HG03108 (cell line): ENCODE data around the gene NUMB.
A peak's percentile ranks its signal among the peaks of the same experiment; 100 is the strongest.
"Not testable (repeated sequence)": the region's sequence is repeated elsewhere in the genome, so short reads cannot be mapped to it uniquely, and the experiment has no call there.

ENCODE experiments used
- ATAC-seq: cut with Tn5 transposase; IDR thresholded peaks from one replicate; pipeline ENCODE4 v1.9.1; 2021; ENCODE audit warnings: moderate library complexity; ENCODE audit not compliant: unreplicated experiment

NUMB gene

DNA sequence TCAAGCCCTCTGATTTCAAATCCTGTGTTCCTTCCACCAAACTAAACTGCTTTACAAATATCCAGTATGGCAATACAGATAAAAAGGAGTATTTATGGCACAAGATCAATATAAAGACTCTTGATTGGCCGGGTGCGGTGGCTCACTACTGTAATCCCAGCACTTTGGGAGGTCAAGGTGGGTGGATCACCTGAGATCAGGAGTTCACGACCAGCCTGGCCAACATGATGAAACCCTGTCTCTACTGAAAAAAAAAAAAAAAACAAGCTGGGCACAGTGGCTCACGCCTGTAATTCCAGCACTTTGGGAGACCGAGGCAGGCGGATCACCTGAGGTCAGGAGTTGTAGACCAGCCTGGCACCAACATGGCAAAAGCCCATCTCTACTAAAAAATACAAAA, 35.3 kb downstream of the NUMB start:
- not testable (repeated sequence) for ATAC-seq

DNA sequence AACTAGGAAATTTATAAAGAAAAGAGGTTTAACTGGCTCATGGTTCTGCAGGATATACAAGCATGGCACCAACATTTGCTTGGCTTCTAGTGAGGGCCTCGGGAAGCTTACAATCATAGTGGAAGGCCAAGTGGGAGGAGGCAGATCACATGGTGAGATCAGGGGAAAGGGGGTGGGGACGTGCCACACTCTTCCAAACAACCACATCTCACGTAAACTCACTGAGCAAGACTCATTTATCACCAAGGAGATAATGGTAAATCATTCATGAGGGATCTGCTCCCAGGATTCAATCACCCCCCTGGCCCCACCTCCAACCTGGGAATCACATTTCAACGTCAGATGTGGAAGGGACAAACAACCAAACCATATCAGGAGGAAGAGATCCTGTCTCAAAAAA, 35.8 kb downstream of the NUMB start:
- ATAC-seq = no peak

DNA sequence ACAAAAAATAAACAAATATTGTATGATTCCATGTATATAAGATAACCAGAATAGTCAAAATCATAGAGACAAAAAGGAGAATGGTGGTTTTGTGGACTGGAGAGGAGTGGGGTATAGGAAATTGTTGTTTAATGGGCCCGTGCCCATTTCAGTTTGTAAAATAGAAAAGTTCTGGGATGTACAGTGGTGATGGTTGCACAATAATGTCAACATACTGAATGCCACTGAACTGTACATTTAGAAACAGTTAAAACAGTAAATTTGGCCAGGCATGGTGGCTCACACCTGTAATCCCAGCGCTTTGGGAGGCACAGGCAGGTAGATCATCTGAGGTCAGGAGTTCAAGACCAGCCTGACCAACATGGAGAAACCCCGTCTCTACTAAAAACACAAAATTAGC, 40.1 kb downstream of the NUMB start:
- ATAC-seq = no peak

DNA sequence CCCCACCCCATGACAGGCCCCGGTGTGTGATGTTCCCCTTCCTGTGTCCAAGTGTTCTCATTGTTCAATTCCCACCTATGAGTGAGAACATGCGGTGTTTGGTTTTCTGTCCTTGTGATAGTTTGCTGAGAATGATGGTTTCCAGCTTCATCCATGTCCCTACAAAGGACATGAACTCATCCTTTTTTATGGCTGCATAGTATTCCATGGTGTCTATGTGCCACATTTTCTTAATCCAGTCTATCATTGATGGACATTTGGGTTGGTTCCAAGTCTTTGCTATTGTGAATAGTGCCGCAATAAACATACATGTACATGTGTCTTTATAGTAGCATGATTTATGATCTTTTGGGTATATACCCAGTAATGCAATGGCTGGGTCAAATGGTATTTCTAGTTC, 52.1 kb downstream of the NUMB start:
- ATAC-seq = not testable (repeated sequence)

DNA sequence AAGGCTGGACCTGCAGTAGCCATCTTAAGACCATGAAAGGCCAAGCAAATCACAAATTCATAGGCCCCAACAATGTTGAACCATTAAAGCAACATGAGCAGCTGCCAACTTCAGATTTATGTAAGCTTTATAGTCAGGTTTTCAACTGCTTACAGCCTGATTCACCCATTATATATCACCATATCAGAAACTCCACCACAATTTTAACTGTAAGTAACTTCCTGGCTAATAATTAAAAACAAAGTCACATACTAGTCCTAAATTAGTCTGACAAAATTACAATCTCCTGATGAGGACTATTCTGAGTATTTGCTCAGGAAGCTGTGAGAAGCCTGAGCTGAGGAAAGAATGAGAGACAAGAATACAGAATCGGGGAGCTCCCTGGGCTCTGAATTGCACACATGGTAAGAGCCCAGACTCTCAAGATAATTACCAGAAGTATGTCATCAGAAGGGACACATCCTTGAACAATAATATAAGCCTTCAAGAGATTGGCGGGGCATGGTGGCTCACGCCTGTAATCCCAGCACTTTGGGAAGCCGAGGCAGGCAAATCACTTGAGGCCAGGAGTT, 55.1 kb downstream of the NUMB start:
- no peak for ATAC-seq

DNA sequence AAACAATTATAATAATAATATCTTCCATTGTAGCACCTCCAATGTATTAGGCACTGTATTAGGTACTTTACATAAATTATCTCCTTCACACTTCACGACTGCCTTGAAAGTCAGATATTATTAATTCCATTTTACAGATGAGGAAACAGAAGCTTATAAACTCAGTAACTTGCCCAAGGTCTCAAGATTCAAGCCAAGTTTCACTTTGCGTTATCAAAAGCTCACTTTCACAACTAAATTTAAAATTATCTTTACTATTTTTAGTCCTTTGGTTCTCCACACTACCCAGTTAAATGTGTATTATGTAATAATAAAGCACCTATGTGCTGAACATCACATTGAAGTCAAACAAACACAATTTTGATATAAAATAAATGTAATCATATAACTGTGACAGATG, 55.8 kb downstream of the NUMB start:
- ATAC-seq = no peak

DNA sequence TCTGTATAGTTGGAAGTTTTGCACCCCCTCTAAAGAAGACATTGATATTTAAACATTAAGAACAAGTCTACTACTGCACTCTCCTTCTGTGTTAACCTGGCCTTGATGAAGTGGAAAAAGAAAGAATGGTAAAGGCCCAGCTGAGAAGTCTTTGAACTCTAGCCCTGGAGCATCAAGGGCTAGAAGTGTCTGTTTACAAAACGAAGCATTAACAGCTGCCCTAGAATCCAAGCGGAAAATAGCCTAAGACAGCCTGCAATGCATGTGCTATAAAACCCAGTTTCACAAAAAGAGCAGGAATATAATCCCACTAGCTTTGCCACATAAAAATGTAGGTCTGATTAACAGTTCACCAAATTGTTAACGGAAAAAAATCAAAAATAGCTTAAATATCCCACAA, 60.5 kb downstream of the NUMB start:
- ATAC-seq = no peak

DNA sequence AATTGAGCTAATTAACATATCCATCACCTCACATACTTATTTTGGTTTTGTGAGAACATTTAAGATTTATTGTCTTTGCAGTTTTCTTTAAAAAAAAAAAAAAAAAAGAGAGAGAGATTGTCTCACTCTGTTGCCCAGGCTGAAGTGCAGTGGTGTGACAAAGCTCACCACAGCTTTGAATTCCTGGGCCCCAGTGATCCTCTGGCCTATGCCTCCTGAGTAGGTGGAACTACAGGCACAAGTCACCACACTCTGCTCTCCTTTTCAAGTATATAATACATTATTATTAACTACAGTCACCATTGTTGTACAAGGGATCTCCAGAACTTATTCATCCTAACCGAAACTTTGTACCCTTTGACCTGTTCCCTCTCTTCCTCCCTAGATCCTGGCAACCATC, 64.0 kb downstream of the NUMB start:
- no peak for ATAC-seq

DNA sequence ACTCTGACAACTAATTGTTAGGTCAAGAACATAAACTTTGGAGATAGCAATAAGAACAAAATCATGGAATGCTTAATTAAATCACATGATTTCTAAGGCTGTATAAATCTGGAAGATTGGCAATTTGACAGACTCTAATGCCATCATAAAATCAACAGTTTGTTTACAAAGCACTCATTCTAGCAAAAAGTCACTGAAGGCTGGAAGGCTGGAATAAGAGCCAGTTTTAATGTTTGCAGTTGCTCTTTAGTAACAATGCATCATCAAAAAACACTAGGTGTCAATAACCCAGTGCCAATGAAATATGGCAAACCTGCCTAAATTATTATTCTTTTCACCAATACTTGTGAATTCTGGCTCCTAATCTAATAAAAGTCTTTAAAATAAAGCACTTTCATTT, 65.0 kb downstream of the NUMB start:
- ATAC-seq = no peak

DNA sequence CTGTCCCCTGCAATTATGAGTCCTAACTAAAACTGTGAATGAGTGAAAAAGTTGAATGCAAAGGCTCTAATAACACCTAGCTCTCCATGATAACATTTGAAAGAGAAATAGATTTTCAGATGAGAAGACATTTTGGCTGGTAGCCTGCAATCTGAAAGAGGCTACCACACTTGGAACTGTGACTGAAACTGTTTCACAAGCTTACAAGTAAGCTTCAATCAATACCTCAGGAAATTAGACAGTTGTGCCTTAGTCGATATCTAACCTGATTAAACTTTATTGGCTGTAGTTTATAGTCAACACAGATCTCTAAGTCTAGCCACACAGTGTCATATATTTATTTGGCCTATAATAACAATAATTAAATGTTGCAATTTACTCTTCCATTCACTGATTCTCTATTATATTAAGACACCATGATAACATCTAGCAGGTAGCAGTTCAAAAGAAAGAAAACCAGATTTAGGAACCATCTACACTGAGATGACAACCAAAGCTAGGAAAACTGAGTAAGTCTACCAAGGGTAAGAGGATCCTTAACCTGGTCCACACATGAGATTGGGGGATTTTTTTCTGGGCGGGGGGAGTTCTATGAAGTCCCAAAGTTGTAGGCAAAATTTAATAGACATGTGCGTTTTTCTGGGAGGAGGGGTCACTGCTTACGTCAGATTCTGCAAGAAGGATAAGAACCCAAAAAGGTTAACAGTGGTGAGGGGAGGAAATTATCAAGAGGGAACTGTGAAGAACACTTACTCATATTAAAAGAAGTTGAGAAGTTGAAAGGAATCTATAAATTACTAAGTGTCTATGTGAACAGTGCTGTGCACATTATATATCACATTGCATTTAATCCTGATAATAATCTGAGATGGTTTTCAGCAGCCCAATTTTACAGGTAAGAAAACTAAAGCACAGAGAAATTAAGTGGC, 65.8 kb downstream of the NUMB start:
- no peak for ATAC-seq

DNA sequence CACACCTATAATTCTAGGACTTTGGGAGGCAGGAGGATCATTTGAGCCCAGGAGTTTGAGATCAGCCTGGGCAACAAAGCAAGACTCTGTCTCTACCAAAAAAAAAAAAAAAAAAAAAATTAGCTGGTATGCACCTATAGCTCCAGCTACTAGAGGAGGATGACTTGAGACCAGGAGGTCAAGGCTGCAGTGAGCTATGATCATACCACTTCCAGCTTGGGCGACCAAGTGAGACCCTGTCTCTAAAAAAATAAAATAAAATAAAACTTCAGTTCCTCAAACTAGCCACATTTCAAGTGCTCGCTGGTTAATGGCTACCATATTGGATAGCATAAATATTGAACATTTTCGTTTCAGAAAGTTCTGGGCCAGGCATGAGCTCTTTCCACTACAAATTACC, 70.5 kb downstream of the NUMB start:
- ATAC-seq = peak; percentile 55

DNA sequence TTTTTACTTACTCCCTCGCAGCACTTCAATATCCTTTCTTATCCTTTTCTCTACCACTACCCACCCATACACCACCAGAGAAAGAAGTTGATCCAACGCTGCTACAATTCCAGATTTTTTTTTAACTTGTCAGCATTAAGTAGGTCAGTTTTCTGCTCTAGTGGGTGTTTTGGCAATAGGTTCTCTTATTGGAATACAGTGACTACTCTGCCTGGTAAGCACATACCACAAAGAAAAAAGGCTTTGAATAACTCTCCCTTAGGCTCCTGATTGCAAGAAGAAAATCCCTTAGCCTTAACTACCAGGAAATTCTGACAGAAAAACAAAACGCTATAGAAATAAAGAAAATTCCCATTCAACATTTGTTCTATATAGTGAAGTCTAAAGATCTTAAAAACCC, 72.0 kb downstream of the NUMB start:
- no peak for ATAC-seq

DNA sequence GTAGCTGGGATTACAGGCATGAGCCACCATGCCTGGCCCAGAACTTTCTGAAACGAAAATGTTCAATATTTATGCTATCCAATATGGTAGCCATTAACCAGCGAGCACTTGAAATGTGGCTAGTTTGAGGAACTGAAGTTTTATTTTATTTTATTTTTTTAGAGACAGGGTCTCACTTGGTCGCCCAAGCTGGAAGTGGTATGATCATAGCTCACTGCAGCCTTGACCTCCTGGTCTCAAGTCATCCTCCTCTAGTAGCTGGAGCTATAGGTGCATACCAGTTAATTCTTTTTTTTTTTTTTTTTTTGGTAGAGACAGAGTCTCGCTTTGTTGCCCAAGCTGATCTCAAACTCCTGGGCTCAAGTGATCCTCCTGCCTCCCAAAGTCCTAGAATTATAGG, 73.3 kb downstream of the NUMB start:
- peak; percentile 47 for ATAC-seq

DNA sequence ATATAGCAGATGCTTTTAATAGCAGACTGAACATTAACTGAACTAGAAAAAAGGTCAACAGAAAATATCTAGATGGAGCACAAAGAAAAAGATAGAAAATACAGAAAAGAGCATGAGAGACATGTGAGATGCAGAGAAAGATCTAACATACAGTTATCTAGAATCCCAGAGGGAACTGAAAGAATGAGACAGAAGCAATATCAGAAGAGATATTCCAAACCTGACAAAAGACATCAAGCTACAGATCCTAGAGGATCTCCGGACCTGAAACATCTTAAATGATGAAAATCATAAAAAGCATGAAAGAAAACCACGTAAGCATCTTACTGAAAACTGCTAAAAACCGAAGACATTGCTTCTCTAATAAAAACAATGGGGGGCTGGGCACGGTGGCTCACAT, 75.0 kb downstream of the NUMB start:
- ATAC-seq = no peak

DNA sequence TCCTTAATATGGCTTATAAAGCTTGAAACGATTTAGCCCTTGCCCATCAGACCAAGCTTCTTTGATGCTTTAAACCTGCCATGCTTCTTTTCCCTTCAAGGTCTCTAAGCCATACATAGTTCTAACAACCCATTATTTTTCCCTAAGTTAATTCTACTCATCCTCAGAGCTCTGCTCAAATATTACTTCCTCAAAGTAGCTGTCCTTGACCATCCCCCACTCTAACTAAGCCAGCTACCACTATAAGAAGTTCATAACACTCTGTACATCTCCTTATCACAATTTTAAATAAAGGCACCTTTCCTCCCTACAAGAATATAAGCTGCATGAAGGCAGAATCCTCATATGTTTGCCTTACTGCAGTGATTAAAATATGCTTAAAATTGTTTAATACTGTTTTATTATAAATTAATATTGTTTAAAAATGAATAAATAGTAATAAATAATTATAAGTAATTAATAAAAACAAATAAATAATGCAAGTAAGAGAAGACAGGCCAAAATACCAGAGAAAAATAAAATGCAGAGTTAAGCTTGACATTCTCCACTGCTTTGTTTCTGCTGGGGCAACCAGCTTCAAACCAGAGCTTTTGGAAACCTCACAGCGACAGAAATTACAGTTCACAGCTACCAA, 76.8 kb downstream of the NUMB start:
- ATAC-seq = no peak

DNA sequence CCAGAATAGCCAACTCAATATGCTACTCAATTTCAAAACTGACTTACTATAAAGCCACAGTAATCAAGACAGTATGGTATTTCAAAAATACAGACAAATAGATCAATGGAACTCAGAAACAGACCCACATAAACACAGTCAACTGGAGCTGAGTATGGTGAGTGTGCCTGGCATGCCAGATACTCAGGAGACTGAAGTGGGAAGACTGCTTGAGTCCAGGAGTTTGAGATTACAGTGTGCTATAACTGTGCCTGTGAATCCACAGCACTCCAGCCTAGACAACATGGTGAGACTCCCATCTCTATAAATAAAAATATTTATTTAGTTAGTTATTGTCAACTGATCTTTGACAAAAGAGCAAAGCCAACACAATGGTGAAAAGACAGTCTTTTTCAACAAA, 81.8 kb downstream of the NUMB start:
- ATAC-seq = no peak

DNA sequence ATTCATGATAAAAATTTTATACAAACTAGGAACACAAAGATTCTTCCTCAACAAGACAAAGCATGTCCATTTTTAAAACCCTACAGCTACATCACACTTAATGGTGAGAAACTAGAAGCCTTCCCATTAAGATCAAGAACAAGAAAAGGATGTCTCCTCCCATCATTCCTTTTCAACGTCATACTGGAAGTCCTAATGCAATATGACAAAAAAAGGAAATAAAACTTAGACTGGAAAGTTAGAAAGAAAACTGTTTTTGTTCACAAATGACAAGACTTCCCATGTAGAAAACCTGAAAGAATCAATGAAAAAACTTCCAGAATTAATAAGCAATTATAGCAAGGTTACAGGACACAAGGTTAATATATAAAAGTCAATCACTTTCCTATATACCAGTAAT, 82.5 kb downstream of the NUMB start:
- no peak for ATAC-seq

DNA sequence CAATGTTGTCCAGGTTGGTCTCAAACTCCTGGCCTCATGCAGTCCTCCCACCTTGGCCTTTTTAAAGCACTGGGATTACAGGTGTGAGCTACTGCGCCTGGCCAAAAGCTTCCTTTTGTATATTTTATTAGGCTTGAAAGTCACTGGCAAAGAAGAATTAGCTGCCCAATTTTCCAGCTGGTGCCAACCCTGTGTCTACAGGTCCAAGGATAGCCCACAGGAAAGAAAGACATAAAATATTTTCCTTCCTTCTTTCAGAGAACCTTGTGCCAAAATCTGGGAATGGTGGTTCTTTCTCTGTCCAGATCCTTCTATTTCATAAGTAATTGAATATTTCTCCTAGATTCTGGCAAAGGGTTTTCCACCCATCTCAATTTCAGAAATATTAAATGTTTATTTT, 84.1 kb downstream of the NUMB start:
- no peak for ATAC-seq

DNA sequence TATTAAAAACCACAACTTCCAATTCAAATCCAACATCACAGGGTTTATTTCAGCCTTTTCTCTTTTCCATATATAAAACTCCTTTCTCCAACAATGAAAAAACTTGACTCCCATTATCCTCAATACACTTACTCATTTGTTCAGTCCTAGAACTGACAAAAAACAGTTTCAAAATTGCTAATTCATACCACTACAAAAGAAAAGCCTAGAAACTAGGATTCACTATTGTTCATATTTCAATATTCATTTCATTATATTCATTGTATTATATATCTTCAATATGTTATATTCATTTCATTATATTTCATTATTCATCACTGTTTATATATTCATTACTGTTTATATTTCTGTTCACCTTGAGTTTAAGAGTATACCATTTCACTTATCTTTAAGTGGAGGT, 85.8 kb downstream of the NUMB start:
- no peak for ATAC-seq

DNA sequence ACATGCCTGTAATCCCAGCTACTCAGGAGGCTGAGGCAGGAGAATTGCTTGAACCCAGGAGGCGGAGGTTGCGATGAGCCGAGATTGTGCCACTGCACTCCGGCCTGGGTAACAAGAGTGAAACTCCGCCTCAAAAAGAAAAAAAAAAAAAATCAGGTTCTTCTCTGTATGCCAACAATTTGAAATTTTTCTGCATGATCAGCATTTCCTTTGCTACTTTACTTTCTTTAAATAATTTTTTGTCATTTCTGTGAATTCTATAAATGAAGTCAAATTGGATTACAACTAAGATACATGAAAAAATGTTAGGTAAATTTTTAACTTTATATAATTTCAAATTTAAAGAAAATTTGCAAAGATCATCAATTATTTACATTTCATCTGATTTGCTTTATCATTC, 87.8 kb downstream of the NUMB start:
- no peak for ATAC-seq

DNA sequence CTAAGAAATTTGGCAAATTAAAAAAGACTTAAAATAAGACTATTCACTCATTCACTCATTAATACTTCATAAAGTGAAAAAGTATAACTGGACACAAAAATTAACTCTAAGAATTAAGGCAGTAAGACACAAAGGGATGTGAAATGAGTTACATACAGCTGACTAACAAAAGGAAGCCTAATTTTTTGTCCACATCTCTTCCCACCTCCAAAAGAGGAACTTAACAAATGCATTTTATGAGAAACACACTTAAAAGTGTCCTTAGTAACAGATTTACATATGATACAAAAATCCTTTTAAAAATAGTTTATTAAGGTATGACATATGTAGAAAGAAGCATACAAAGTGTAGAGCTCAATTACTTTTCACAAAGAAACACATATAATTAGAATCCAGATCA, 88.9 kb downstream of the NUMB start:
- no peak for ATAC-seq

DNA sequence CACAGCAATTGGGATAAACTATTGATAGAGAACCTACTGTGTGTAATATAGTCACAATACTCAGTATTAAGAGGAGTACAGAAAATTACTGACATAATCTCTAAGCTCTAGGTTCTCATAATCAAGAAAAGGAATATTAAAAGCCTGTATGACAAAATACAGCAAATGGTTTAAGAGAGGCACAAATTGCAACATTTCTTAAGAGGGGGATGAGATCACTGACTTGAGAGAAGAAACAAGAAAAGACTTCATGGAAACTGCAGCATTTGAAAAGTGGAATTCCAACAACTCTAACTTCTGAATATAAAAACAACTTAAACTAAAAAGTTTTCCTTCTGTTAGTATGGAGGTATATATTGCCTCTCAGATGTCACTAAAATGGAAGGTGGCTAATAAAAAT, 89.7 kb downstream of the NUMB start:
- no peak for ATAC-seq
